Measurements from ENCODE around the gene PAFAH1B1.

PAFAH1B1 gene

DNA sequence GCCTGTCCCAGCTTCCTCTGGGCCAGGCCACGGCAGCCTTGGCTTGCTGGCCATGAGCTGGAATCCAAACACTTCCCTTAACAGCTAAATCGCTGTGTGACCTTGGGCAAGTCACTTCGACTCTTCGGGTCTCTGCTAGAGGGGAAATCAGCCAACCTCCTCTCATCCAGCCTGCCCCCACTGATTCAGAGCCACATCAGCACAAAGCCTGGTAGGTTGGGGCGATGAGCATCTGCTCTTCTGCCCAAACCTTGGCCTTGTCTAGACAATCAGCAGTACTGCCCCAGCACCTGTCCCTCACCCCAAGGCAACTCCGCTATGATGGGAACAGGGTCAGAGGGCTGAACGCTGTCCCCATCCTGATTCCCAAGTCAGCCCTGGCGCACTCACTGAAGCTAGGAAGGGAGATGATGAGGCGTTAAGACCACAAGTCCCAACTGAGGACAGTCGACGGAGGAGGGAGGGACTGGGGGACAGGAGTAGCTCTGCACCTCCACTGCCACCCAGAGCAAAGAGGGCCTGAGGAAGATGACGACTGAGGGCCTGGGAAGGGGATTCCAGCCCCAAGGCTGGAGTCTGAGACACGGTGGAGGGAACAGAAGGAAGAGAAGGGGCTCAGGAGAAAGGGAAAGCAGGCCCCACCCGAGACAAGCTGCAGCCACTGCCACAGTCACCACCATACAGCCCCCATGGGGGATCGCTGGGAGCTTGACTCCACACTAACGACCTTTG is 116.8 kb downstream of the PAFAH1B1 start:
- Histone ChIP-seq H3K27me3 (ENCODE audit: control insufficient read depth, insufficient read depth, low read length, poor library complexity, severe bottlenecking) (peaks cover 21% of the 10 kb centered on the region), H3K4me1 (ENCODE audit: control insufficient read depth, insufficient read depth, low read length) (peaks cover 16% of the 10 kb centered on the region), H3K36me3 (ENCODE audit: control insufficient read depth, insufficient read depth, low read length) (no peaks in the 10 kb centered on the region), H3K27ac (ENCODE audit: insufficient read depth, low read depth, low read length, poor library complexity, severe bottlenecking) (no peak overlapping the region), H3K4me3 (ENCODE audit: insufficient read depth, low read depth, low read length) (peak overlapping the region; percentile 68), H3K9me3 (ENCODE audit: control insufficient read depth, low read length) (no peaks in the 10 kb centered on the region)
- WGBS, 2 experiments: 73 to 74% methylated on average over 16 of the region's 16 CpGs

DNA sequence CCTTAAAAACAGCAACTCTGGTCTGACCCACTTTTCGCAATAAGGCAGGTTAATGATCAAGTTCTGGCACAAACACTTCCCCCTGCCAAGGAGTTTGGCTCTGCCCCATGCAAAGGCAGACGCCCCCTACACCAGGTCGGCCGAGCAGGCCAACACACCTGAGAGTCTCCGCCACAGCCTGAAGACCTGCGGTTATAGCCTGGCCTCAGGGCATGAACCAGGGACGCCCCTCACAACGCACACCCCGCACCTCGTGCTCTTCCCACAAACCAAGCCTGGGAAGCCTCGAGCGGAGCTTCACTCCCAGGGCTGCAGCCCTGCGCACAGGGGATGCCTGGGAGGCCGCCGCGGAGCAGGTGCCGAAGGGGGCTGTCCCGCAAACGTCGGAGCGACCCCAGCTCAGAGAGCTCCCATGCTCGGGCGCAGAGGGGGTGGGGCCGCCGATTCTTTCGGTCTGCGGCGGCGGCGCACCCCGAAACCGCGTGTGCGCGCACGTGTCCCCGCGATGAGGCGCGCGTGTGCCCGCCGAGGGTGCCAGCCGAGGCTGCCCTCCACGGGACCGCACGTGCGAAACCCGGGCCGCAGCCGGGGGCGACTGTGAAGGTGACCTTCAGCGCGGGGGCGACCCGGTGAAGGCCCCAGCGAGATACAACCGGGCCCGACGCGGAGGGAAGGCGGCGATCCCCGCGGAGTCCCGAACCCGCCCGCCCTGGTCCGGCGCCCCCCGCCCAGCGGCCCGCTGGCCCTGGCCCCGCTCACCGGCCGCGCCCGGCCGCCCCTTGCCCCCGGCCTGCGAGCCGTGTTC is 117.6 kb downstream of the PAFAH1B1 start:
- Histone ChIP-seq H3K27me3 (ENCODE audit: control insufficient read depth, insufficient read depth, low read length, poor library complexity, severe bottlenecking) (peaks cover 21% of the 10 kb centered on the region), H3K27ac (ENCODE audit: insufficient read depth, low read depth, low read length, poor library complexity, severe bottlenecking) (no peak overlapping the region), H3K9me3 (ENCODE audit: control insufficient read depth, low read length) (no peaks in the 10 kb centered on the region), H3K36me3 (ENCODE audit: control insufficient read depth, insufficient read depth, low read length) (no peaks in the 10 kb centered on the region), H3K4me3 (ENCODE audit: insufficient read depth, low read depth, low read length) (peak overlapping the region; percentile 68), H3K4me1 (ENCODE audit: control insufficient read depth, insufficient read depth, low read length) (peaks cover 14% of the 10 kb centered on the region)
- WGBS, 2 experiments: 3% methylated on average over 82 of the region's 82 CpGs

DNA sequence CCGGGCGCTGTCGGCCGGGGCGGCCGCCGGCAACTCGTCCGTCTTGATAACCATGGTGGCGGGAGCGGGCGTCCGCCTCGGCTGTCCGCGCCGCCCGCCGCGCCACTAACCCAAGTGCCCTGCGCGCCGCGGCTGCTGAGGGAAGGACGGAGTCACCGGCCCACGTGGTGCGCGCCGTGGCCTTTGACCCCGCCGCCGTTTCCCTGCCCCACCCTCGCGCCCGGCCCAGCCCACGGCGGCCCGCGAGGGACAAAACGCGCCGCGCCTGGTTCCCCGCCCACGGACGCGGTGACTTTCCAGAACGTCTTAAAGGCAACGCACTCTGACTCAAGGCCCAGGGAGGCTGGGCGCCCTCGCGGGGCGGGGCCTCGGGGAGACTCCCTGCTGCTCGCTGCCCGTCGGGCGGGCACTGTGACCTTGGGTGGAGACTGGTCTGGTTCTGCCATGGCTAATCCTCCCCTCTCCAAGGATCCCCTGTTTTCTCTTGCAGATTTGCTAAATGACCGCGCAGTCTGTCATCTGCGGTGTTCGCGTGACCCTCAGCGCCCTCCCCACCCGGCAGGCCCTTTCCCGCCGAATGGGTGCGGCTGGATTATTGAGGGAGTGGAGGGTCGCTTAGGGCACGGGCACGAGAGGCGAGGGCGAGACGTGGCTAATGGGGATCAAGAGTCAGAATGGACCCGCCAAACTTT is 118.3 kb downstream of the PAFAH1B1 start, which contains the start of gene CLUH:
Gene CLUH, minus strand, starts transcription at position 157 of the 692 bp plus-strand sequence. Its CDS starts 103 bp downstream, at position 54.
- WGBS, 2 experiments: 15% methylated on average over 76 of the region's 76 CpGs
- Histone ChIP-seq H3K36me3 (ENCODE audit: control insufficient read depth, insufficient read depth, low read length) (no peaks in the 10 kb centered on the region), H3K27ac (ENCODE audit: insufficient read depth, low read depth, low read length, poor library complexity, severe bottlenecking) (no peak within 1 kb of the TSS), H3K4me3 (ENCODE audit: insufficient read depth, low read depth, low read length) (peak within 1 kb of the TSS; percentile 68), H3K27me3 (ENCODE audit: control insufficient read depth, insufficient read depth, low read length, poor library complexity, severe bottlenecking) (peaks cover 21% of the 10 kb centered on the region), H3K9me3 (ENCODE audit: control insufficient read depth, low read length) (no peaks in the 10 kb centered on the region), H3K4me1 (ENCODE audit: control insufficient read depth, insufficient read depth, low read length) (peaks cover 12% of the 10 kb centered on the region)

DNA sequence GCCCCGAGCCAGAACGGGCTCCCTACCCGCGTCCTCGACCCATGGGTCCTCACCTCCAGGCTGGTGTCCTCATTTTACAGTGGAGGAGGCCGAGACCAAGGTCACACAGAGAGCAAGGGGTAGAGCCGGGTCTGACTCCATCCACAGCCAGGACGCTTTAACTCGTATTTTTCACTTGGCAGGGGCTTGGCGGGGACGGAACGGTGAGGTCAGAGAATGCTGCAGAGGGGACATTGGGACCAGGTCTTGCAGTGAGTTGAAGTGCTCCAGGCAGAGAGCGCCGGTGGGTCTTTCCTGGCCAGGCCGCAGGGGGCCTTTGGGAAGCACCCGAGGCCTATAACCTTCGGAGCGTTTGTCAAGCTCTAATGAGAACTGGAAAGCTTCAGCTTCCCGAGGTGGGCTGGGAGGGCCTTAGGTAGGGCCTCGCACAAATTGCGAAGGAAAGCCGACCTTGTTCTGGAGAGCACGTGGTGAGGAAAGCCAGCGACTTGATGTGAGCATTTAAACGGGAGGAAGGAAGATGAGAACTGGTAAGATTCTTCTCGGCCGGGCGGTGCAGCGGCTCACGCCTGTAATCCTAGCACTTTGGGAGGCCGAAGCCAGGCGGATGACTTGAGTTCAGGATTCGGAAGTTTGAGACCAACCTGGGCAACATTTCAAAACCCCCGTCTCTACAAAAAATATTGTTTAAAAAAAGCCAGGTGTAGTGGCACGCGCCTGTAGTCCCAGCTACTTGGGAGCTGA is 119.0 kb downstream of the PAFAH1B1 start:
- H3K27ac ChIP-seq (ENCODE audit: insufficient read depth, low read depth, low read length, poor library complexity, severe bottlenecking): no peak overlapping the region
- 82 to 87% methylated on average over 36 of the region's 36 CpGs for WGBS, 2 experiments
- no peaks in the 10 kb centered on the region for H3K9me3 ChIP-seq (ENCODE audit: control insufficient read depth, low read length)
- peaks cover 21% of the 10 kb centered on the region for H3K27me3 ChIP-seq (ENCODE audit: control insufficient read depth, insufficient read depth, low read length, poor library complexity, severe bottlenecking)
- H3K4me1 ChIP-seq (ENCODE audit: control insufficient read depth, insufficient read depth, low read length): peaks cover 6% of the 10 kb centered on the region
- peak overlapping the region; percentile 68 for H3K4me3 ChIP-seq (ENCODE audit: insufficient read depth, low read depth, low read length)
- no peaks in the 10 kb centered on the region for H3K36me3 ChIP-seq (ENCODE audit: control insufficient read depth, insufficient read depth, low read length)

DNA sequence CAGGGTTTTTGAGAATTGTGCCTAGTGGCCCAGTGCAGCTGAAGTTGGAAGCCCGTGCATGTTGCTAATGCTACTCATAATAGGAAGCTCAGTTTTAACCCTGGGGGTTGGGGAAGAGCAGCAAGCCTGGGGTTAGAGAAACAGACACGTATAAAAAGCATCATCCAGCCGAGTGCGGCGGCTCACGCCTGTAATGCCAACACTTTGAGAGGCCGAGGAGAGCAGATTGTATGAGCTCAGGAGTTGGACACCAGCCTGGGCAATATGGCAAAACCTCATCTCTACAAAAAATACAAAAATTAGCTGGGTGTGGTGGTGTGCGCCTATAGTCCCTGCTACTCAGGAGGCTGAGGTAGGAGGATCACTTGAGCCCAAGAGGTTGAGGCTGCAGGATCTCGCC is 120.4 kb downstream of the PAFAH1B1 start:
- Histone ChIP-seq H3K27ac (ENCODE audit: insufficient read depth, low read depth, low read length, poor library complexity, severe bottlenecking) (no peak overlapping the region), H3K4me1 (ENCODE audit: control insufficient read depth, insufficient read depth, low read length) (no peaks in the 10 kb centered on the region), H3K36me3 (ENCODE audit: control insufficient read depth, insufficient read depth, low read length) (no peaks in the 10 kb centered on the region), H3K4me3 (ENCODE audit: insufficient read depth, low read depth, low read length) (no peak overlapping the region), H3K9me3 (ENCODE audit: control insufficient read depth, low read length) (no peaks in the 10 kb centered on the region), H3K27me3 (ENCODE audit: control insufficient read depth, insufficient read depth, low read length, poor library complexity, severe bottlenecking) (peaks cover 21% of the 10 kb centered on the region)
- 91 to 94% methylated on average over 9 of the region's 9 CpGs for WGBS, 2 experiments

DNA sequence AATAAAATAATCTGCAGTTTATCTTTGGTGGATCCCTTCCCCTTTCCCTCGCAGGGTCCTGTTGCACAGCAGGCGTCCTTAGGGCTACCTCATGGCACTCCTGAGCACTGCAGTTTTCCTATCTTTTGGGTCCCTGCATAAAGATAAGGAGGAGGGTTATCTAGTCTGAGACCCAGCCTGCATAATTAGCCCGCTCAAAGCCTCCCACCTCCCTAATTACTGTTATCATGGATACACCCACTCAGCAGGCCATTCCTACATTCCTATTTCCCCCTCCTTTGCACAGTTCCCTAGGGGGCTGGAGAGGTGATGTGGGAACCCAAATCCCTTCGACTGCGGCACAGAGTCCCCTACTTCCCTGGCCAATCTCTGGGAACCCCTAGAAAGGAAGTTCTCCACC is 123.2 kb downstream of the PAFAH1B1 start:
- WGBS, 2 experiments: 75 to 77% methylated on average over 5 of the region's 5 CpGs
- no peak overlapping the region for H3K4me3 ChIP-seq (ENCODE audit: insufficient read depth, low read depth, low read length)
- no peaks in the 10 kb centered on the region for H3K4me1 ChIP-seq (ENCODE audit: control insufficient read depth, insufficient read depth, low read length)
- no peaks in the 10 kb centered on the region for H3K9me3 ChIP-seq (ENCODE audit: control insufficient read depth, low read length)
- H3K27ac ChIP-seq (ENCODE audit: insufficient read depth, low read depth, low read length, poor library complexity, severe bottlenecking): no peak overlapping the region
- no peaks in the 10 kb centered on the region for H3K36me3 ChIP-seq (ENCODE audit: control insufficient read depth, insufficient read depth, low read length)
- peaks cover 6% of the 10 kb centered on the region for H3K27me3 ChIP-seq (ENCODE audit: control insufficient read depth, insufficient read depth, low read length, poor library complexity, severe bottlenecking)

DNA sequence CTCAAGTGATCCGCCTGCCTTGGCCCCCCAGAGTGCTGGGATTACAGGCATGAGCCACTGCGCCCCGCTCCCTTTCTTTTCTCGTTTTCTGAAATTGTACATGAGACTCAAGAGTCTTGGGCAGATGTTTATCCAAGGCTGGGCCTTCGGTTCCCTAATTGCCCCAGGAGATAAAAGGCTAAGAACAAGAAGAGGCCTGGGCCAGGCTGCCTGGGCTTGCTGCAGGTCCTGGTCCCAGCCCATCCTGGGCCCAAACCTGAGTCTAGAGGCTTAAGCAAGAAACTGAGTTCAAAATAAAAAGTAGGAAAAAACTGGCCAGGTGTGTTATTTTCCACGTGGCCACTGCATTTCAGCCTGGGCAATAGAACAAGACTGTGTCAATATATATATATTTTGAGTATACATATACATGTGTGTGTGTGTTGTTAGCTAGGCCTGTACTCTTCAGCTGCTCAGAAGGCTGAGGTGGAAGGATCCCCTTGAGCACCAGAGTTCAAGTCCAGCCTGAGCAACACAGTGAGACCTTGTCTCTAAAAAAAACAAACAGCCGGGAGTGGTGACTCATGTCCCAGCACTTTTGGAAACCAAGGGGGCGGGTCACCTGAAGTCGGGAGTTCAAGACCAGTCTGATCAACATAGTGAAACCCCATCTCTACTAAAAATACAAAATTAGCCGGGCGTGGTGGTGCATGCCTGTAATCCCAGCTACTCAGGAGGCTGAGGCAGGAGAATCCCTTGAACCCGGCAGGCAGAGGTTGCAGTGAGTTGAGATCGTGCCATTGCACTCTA is 124.9 kb downstream of the PAFAH1B1 start:
- no peak overlapping the region for H3K27ac ChIP-seq (ENCODE audit: insufficient read depth, low read depth, low read length, poor library complexity, severe bottlenecking)
- H3K36me3 ChIP-seq (ENCODE audit: control insufficient read depth, insufficient read depth, low read length): no peaks in the 10 kb centered on the region
- no peaks in the 10 kb centered on the region for H3K9me3 ChIP-seq (ENCODE audit: control insufficient read depth, low read length)
- no peak overlapping the region for H3K4me3 ChIP-seq (ENCODE audit: insufficient read depth, low read depth, low read length)
- WGBS, 2 experiments: 82 to 86% methylated on average over 13 of the region's 13 CpGs
- no peaks in the 10 kb centered on the region for H3K4me1 ChIP-seq (ENCODE audit: control insufficient read depth, insufficient read depth, low read length)
- H3K27me3 ChIP-seq (ENCODE audit: control insufficient read depth, insufficient read depth, low read length, poor library complexity, severe bottlenecking): peaks cover 6% of the 10 kb centered on the region

DNA sequence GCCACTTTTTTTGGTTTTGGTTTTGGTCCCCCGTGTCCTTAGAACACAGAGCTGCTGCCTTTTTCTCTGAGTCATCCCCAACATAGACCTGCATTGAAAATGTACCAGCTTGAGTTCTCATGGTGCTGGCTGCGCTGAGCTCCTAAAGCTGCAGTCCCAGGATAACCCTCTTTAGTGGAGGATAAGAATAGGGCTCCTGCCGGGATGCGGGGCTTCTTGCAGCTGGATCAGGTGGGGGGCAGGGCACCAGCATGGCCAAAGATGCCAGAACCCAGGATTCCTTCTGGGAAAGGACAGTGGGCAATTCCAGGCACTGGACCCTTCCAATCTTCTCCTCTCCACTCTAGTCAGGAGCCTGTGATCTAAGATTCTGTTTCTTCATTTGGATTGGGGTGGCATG is 126.4 kb downstream of the PAFAH1B1 start:
- 40 to 48% methylated on average over 4 of the region's 4 CpGs for WGBS, 2 experiments
- Histone ChIP-seq H3K4me1 (ENCODE audit: control insufficient read depth, insufficient read depth, low read length) (no peaks in the 10 kb centered on the region), H3K9me3 (ENCODE audit: control insufficient read depth, low read length) (no peaks in the 10 kb centered on the region), H3K36me3 (ENCODE audit: control insufficient read depth, insufficient read depth, low read length) (no peaks in the 10 kb centered on the region), H3K4me3 (ENCODE audit: insufficient read depth, low read depth, low read length) (no peak overlapping the region), H3K27ac (ENCODE audit: insufficient read depth, low read depth, low read length, poor library complexity, severe bottlenecking) (no peak overlapping the region), H3K27me3 (ENCODE audit: control insufficient read depth, insufficient read depth, low read length, poor library complexity, severe bottlenecking) (peaks cover 20% of the 10 kb centered on the region)

DNA sequence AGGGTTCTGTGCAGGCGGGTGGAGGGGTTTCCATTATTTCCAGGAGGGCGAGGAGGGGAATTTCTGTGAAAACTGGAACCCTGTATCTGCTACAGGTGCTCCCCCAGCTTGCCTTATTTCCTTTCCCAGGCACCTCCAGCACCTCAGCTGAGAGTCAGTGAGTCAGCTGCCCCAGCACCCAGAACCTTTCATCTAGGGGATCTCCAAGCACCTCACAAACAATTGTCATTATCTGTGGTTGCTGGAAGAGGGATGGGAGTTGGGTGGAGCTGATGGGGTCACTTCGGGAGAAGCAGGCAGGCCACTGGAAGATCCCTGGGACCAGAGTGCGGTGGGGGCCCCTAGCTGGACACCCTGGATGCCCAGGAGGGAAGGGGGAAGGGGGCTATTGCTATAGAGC is 128.1 kb downstream of the PAFAH1B1 start:
- no peaks in the 10 kb centered on the region for H3K36me3 ChIP-seq (ENCODE audit: control insufficient read depth, insufficient read depth, low read length)
- 89 to 91% methylated on average over 4 of the region's 4 CpGs for WGBS, 2 experiments
- H3K27me3 ChIP-seq (ENCODE audit: control insufficient read depth, insufficient read depth, low read length, poor library complexity, severe bottlenecking): peaks cover 30% of the 10 kb centered on the region
- H3K4me3 ChIP-seq (ENCODE audit: insufficient read depth, low read depth, low read length): no peak overlapping the region
- H3K4me1 ChIP-seq (ENCODE audit: control insufficient read depth, insufficient read depth, low read length): no peaks in the 10 kb centered on the region
- no peak overlapping the region for H3K27ac ChIP-seq (ENCODE audit: insufficient read depth, low read depth, low read length, poor library complexity, severe bottlenecking)
- H3K9me3 ChIP-seq (ENCODE audit: control insufficient read depth, low read length): no peaks in the 10 kb centered on the region
